Endothelial cell of umbilical vein (primary cell): Measurements from ENCODE around the gene EDEM2. TPM values are rescaled to one million over a fixed set of nuclear protein-coding genes. Genes with fewer than 3 reads are reported as not detected.
A peak's percentile ranks its signal among the peaks of the same experiment; 100 is the strongest.
"Not testable (repeated sequence)": the region's sequence is repeated elsewhere in the genome, so short reads cannot be mapped to it uniquely, and the experiment has no call there.

Source experiments
- BruUV-seq: library from RNA; stranded (reverse); fragments of 400-500 nt; replicated peaks from 2 replicates; lab custom pipeline; 2021; lab: Mats Ljungman, UMichigan
- CTCF ChIA-PET: fragments of 300-600, 350-600 bp; sonication (Branson Sonifier 250); formaldehyde crosslinking; loops from one replicate; lab custom pipeline; 2021; ENCODE audit warnings: antibody characterized with exemption, inconsistent platforms; lab: Charles Lee
- POLR2A ChIA-PET: fragments of 300-600, 350-600 bp; sonication (Branson Sonifier 250); formaldehyde crosslinking; loops from one replicate; lab custom pipeline; 2021; ENCODE audit warnings: antibody characterized with exemption, inconsistent platforms; lab: Charles Lee
- DNase-seq: peaks from one replicate; pipeline ENCODE4 v3.0.0-alpha.2; 2011; ENCODE audit warnings: low read depth, low spot score
- FAIRE-seq: peaks from 2 replicates; lab custom pipeline; 2011; peaks lifted over from hg19 to GRCh38; lab: Jason Lieb, UNC
- H2AFZ ChIP-seq: 2 replicates; pipeline ENCODE4 v1.6.0; 2012; ENCODE audit warnings: low read depth, low read length, control low read depth, inconsistent platforms
- H3K27ac ChIP-seq: 2 replicates; pipeline ENCODE4 v1.5.1; 2011; ENCODE audit warnings: low read depth, mild to moderate bottlenecking, control low read depth, low read length, moderate library complexity; ENCODE audit not compliant: insufficient read depth
- H3K27me3 ChIP-seq, 2 experiments: 2 replicates each; pipeline versions ENCODE4 v1.6.0 to v1.6.1; 2011; ENCODE audit warnings: low read length in 2 of 2, mixed read lengths in 1 of 2; ENCODE audit not compliant: control insufficient read depth in 2 of 2, insufficient read depth in 2 of 2
- H3K36me3 ChIP-seq, 2 experiments: 2 replicates in 1 of 2; 3 replicates in 1 of 2; pipeline ENCODE4 v1.5.1; 2011; ENCODE audit warnings: low read length in 2 of 2, mild to moderate bottlenecking in 1 of 2, moderate library complexity in 1 of 2; ENCODE audit not compliant: control insufficient read depth in 2 of 2, insufficient read depth in 2 of 2; ENCODE audit errors: extremely low read depth in 1 of 2
- H3K4me1 ChIP-seq: 3 replicates; pipeline ENCODE4 v1.5.1; 2011; ENCODE audit warnings: mild to moderate bottlenecking, low read length; ENCODE audit not compliant: control insufficient read depth, insufficient read depth; ENCODE audit errors: extremely low read depth
- H3K4me2 ChIP-seq: 2 replicates; pipeline ENCODE4 v1.6.1; 2011; ENCODE audit warnings: low read length, control low read depth, mixed read lengths; ENCODE audit not compliant: insufficient read depth
- H3K4me3 ChIP-seq, 3 experiments: fragments of 200-600 bp in 1 of 3; sonication (generic), shearing (Covaris generic) in 1 of 3; replicated peaks in 1 of 3; 2 replicates each; pipeline ENCODE4 v1.5.1; 2011 to 2016; ENCODE audit warnings: control low read depth in 3 of 3, low read length in 3 of 3, mild to moderate bottlenecking in 2 of 3, inconsistent platforms in 1 of 3, low read depth in 1 of 3, moderate library complexity in 1 of 3; ENCODE audit not compliant: insufficient read depth in 1 of 3
- H3K79me2 ChIP-seq: 2 replicates; pipeline ENCODE4 v1.6.0; 2012; ENCODE audit warnings: low read length, inconsistent platforms; ENCODE audit not compliant: control insufficient read depth, insufficient read depth
- H3K9ac ChIP-seq: replicated peaks from 2 replicates; pipeline ENCODE3; 2011; ENCODE audit warnings: low read length, control low read depth; ENCODE audit not compliant: insufficient read depth; ENCODE audit errors: extremely low read depth
- H3K9me1 ChIP-seq: replicated peaks from 3 replicates; pipeline ENCODE4 v1.6.0; 2011; ENCODE audit warnings: mild to moderate bottlenecking, low read length; ENCODE audit not compliant: control insufficient read depth, insufficient read depth; ENCODE audit errors: extremely low read depth
- H3K9me3 ChIP-seq: replicated peaks from 2 replicates; pipeline ENCODE4 v1.5.1; 2012; ENCODE audit warnings: low read length, inconsistent platforms; ENCODE audit not compliant: control insufficient read depth, insufficient read depth
- H4K20me1 ChIP-seq: replicated peaks from 2 replicates; pipeline ENCODE3; 2011; ENCODE audit warnings: mild to moderate bottlenecking, low read length; ENCODE audit not compliant: control insufficient read depth, insufficient read depth; ENCODE audit errors: extremely low read depth
- EZH2 ChIP-seq: IDR thresholded peaks from 2 replicates; pipeline ENCODE4 v1.6.1; 2012; ENCODE audit warnings: borderline replicate concordance, low read depth, mild to moderate bottlenecking, moderate library complexity, low read length, inconsistent platforms; ENCODE audit not compliant: severe bottlenecking
- FOS ChIP-seq: IDR thresholded peaks from 2 replicates; pipeline ENCODE4 v1.6.1; 2011; ENCODE audit warnings: mild to moderate bottlenecking, low read length, moderate library complexity, borderline replicate concordance; ENCODE audit not compliant: insufficient read depth
- JUN ChIP-seq: IDR thresholded peaks from 2 replicates; pipeline ENCODE4 v1.6.1; 2011; ENCODE audit warnings: borderline replicate concordance, low read depth; ENCODE audit not compliant: insufficient read length, insufficient read depth
- MAX ChIP-seq: IDR thresholded peaks from 2 replicates; pipeline ENCODE4 v1.6.1; 2011; ENCODE audit not compliant: insufficient read depth, insufficient read length
- MYC ChIP-seq: IDR thresholded peaks from one replicate; pipeline ENCODE4 v1.6.1; 2011; ENCODE audit warnings: mild to moderate bottlenecking, low read depth, low read length
- POLR2AphosphoS5 ChIP-seq: IDR thresholded peaks from 2 replicates; pipeline ENCODE4 v1.6.1; 2012; ENCODE audit warnings: low read depth, mild to moderate bottlenecking, control low read depth, low read length, moderate library complexity; ENCODE audit not compliant: insufficient read depth
- dilution Hi-C: fragments of 300-500 bp; cut with MboI; formaldehyde crosslinking; loops from one replicate; pipeline ENCODE4 v1.15.0; 2019; ENCODE audit warnings: low sequenced_read_pairs; ENCODE audit not compliant: extremely low pct_ligation_motif_present
- intact Hi-C: fragments of 100-400 bp; cut with micrococcal nuclease; formaldehyde crosslinking; loops from one replicate; pipeline ENCODE4 v1.10.0; 2022
- polyA plus RNA-seq, 4 experiments: library from polyadenylated mRNA; depleted of rRNA in 3 of 4; stranded (reverse) in 3 of 4; unstranded in 1 of 4; fragments of >200 nt; gene quantifications; 2 replicates each; pipeline versions ENCODE4 v1.2.1 to v1.2.3, GENCODE V29; 2011 to 2012; ENCODE audit warnings: missing spikeins in 1 of 4
- total RNA-seq: library from RNA; stranded (reverse); gene quantifications from 2 replicates; pipeline ENCODE4 v1.2.3, GENCODE V29; 2021

Gene EDEM2
- total and polyA plus RNA-seq, 2 donors (not counting 3 experiments of a cell fraction or from before 2014, with no cell fraction given), result 29.1 to 39.5 TPM

GRCh38 chr20:35165221-35166185 lies 18.4 kb upstream of the EDEM2 start:
- intact Hi-C loops (loop anchor here (1.0 to 2.0 kb wide), 2 partner anchors 18 to 73 kb away; partner anchors contain the start of genes EDEM2 and TRPC4AP), dilution Hi-C loops (no loop called here)
- no peak for TF ChIP-seq MYC
- no peak for TF ChIP-seq FOS
- TF ChIP-seq MAX, result no peak
- no peak for TF ChIP-seq JUN
- TF ChIP-seq EZH2, result no peak
- no peak for TF ChIP-seq POLR2AphosphoS5
- H3K9ac ChIP-seq, result peak overlapping the region; percentile 22
- BruUV-seq, result no TSS peak
- H3K27me3 ChIP-seq, result no peaks in the 10 kb centered on the region
- ChIA-PET CTCF (interaction anchor here (0.6 to 3.9 kb wide), 9 partner anchors 20 to 208 kb away, joined by 3 to 79 read pairs (median 4); partner anchors contain the start of gene EDEM2), POLR2A (interaction anchor here (0.6 to 3.2 kb wide), 3 partner anchors 19 to 296 kb away, joined by 5 to 18 read pairs (median 7); partner anchors contain the start of gene EDEM2)
- FAIRE-seq, result no peak
- H3K4me2 ChIP-seq, result peak overlapping the region; percentile 23
- peak; percentile 53 for DNase-seq
- H3K4me3 ChIP-seq, result no peak overlapping the region
- no peaks in the 10 kb centered on the region for H4K20me1 ChIP-seq
- no peak overlapping the region for H2AFZ ChIP-seq
- no peaks in the 10 kb centered on the region for H3K9me1 ChIP-seq
- peak overlapping the region; percentile 59 for H3K27ac ChIP-seq
- H3K9me3 ChIP-seq, result no peaks in the 10 kb centered on the region
- no peaks in the 10 kb centered on the region for H3K36me3 ChIP-seq
- H3K79me2 ChIP-seq, result no peaks in the 10 kb centered on the region
- peaks cover 21% of the 10 kb centered on the region for H3K4me1 ChIP-seq

- H3K9me1 ChIP-seq, dilution Hi-C loops, BruUV-seq, H3K9ac ChIP-seq, H3K4me3 ChIP-seq, H4K20me1 ChIP-seq, H3K36me3 ChIP-seq, H3K79me2 ChIP-seq, H2AFZ ChIP-seq, H3K4me2 ChIP-seq, H3K9me3 ChIP-seq, H3K27me3 ChIP-seq, DNase-seq, H3K27ac ChIP-seq, intact Hi-C loops, FAIRE-seq: not testable (repeated sequence)
- CTCF ChIA-PET, result interaction anchor here (1.1 to 3.9 kb wide), 3 partner anchors 19 to 68 kb away, joined by 4 to 79 read pairs (median 33); partner anchors contain the start of gene EDEM2
- POLR2A ChIA-PET, result interaction anchor here (3.2 kb wide), 1 partner anchor 18 kb away, joined by 18 read pairs; the partner anchor contains the start of gene EDEM2
- peaks cover 21% of the 10 kb centered on the region for H3K4me1 ChIP-seq
Measured at GRCh38 chr20:35164531-35164930, 17.4 kb upstream of the EDEM2 start.

- H2AFZ ChIP-seq, H3K79me2 ChIP-seq, intact Hi-C loops, H3K27ac ChIP-seq, H3K4me2 ChIP-seq, H3K9me1 ChIP-seq, H3K36me3 ChIP-seq, H3K9ac ChIP-seq, dilution Hi-C loops, DNase-seq, BruUV-seq, FAIRE-seq, POLR2A ChIA-PET, H4K20me1 ChIP-seq, H3K4me3 ChIP-seq, H3K27me3 ChIP-seq, H3K4me1 ChIP-seq, H3K9me3 ChIP-seq: not testable (repeated sequence)
- CTCF ChIA-PET, result interaction anchor here (2.6 kb wide), 1 partner anchor 64 kb away, joined by 10 read pairs; no protein-coding TSS in a partner anchor
Measured at GRCh38 chr20:35160341-35160740, 13.2 kb upstream of the EDEM2 start.
